Measurements from ENCODE around the gene HOXB13. TPM values are rescaled to one million over a fixed set of nuclear protein-coding genes. Genes with fewer than 3 reads are reported as not detected.

HOXB13 gene
- total RNA-seq, 6 experiments from 2014 or later, result not detected

DNA sequence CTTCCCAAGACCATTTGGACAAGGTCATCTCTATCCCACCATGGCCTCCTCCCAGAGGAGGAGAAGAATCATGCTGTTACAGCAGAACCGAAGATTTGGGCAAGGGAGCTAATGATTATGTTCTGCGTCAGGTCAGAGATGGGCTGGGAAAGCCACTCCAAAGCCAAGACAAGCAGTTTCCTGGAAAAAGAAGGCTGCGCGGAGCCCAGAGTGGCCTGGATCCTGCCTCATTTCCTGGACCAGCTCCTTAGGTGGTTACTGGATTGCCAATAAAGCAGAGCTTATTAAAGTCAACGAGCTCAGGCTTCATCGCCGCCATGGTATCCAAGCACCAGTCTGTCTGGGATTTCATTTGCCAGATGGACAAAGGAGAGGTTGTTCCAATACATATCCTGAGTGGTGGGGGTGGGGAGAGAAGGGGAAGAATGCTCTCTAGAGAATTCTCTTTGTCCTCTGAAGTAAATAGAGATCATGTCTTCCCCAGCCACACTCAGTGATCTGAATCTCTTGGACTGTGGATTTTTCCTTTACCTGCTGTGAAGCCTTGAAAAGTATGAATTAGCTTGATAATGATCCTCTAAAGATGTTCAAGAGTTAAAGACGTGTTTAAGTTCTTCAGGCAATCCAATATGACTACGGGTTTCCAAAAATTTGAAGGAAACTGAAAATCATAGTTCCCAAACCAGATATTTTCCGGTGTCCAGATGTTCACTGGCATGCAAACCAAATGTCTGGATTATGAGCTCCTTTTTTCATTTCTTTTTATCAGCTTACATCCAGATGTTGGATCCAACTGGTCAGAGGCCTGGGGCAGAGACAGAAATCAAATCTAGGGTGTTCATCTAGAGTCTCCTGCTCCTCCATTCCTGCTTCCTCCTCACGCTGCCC is 23.9 kb downstream of the HOXB13 start:
- peaks cover 0 to 10% of the 10 kb centered on the region in 2 donors for H3K27me3 ChIP-seq
- H3K9me3 ChIP-seq, result no peaks in the 10 kb centered on the region
- 51% methylated on average over 8 of the region's 11 CpGs for WGBS (ENCODE audit: insufficient coverage, low coverage, low lambda C conversion rate, missing lambda C conversion rate)
- H3K4me1 ChIP-seq, result no peaks in the 10 kb centered on the region
- no peak overlapping the region for H3K27ac ChIP-seq
- no peak for DNase-seq
- intact Hi-C loops (cut with DNase I), result no loop called here
- no peak for ATAC-seq
- H3K36me3 ChIP-seq, result no peaks in the 10 kb centered on the region
- H3K4me3 ChIP-seq, result no peak overlapping the region
- TF ChIP-seq, protein P1, sequence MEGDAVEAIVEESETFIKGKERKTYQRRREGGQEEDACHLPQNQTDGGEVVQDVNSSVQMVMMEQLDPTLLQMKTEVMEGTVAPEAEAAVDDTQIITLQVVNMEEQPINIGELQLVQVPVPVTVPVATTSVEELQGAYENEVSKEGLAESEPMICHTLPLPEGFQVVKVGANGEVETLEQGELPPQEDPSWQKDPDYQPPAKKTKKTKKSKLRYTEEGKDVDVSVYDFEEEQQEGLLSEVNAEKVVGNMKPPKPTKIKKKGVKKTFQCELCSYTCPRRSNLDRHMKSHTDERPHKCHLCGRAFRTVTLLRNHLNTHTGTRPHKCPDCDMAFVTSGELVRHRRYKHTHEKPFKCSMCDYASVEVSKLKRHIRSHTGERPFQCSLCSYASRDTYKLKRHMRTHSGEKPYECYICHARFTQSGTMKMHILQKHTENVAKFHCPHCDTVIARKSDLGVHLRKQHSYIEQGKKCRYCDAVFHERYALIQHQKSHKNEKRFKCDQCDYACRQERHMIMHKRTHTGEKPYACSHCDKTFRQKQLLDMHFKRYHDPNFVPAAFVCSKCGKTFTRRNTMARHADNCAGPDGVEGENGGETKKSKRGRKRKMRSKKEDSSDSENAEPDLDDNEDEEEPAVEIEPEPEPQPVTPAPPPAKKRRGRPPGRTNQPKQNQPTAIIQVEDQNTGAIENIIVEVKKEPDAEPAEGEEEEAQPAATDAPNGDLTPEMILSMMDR (IDR thresholded peaks at IDR 0.05), result no peak
- TF ChIP-seq POLR2A (IDR thresholded peaks at IDR 0.05), result no peak

GRCh38 chr17:48701864-48702532 is 26.6 kb downstream of the HOXB13 start:
- Histone ChIP-seq H3K36me3 (no peaks in the 10 kb centered on the region), H3K9me3 (no peaks in the 10 kb centered on the region), H3K4me1 (no peaks in the 10 kb centered on the region), H3K27me3 (peaks cover 0 to 10% of the 10 kb centered on the region in 2 donors), H3K4me3 (no peak overlapping the region), H3K27ac (no peak overlapping the region)
- ATAC-seq, result no peak
- 50% methylated on average over 1 of the region's 10 CpGs for WGBS (ENCODE audit: insufficient coverage, low coverage, low lambda C conversion rate, missing lambda C conversion rate)
- intact Hi-C loops (cut with DNase I), result no loop called here
- TF ChIP-seq POLR2A (IDR thresholded peaks at IDR 0.05), result no peak
- TF ChIP-seq, protein P1 (IDR thresholded peaks at IDR 0.05), result no peak
- DNase-seq, result no peak

- peaks cover 0 to 2% of the 10 kb centered on the region in 2 donors for H3K27me3 ChIP-seq
Measured at GRCh38 chr17:48693178-48693577, 35.4 kb downstream of the HOXB13 start.

DNA sequence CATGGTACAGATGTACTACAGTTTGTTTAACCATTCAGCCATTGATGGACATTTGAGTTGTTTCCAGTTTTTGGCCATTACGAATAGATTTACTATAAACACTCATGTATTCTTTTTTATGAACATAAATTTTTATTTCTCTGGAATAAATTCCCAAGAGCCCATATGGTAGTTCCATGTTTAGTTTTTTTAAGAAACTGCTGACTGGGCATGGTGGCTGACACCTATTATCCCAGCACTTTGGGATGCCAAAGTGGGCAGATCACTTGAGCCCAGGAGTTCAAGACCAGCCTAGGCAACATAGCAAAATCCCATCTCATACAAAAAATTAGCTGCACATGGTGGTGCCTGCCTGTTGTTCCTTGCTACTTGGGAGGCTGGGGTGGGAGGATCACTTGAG is 36.5 kb downstream of the HOXB13 start:
- intact Hi-C loops (cut with DNase I), result no loop called here
- no peak for DNase-seq
- H3K27ac ChIP-seq, result no peak overlapping the region
- no peaks in the 10 kb centered on the region for H3K4me1 ChIP-seq
- H3K9me3 ChIP-seq, result no peaks in the 10 kb centered on the region
- H3K27me3 ChIP-seq, result peaks cover 0 to 2% of the 10 kb centered on the region in 2 donors
- 36% methylated on average over 1 of the region's 1 CpG for WGBS (ENCODE audit: insufficient coverage, low coverage, low lambda C conversion rate, missing lambda C conversion rate)
- H3K36me3 ChIP-seq, result no peaks in the 10 kb centered on the region
- no peak overlapping the region for H3K4me3 ChIP-seq
- ATAC-seq, result no peak
- TF ChIP-seq, protein P1 (IDR thresholded peaks at IDR 0.05), result no peak
- no peak for TF ChIP-seq POLR2A (IDR thresholded peaks at IDR 0.05)

More at GRCh38 chr17:48693178-48693577, 35.4 kb downstream of the HOXB13 start:
- DNase-seq (no peak), ATAC-seq (no peak)
- TF ChIP-seq, protein P1 (IDR thresholded peaks at IDR 0.05), result no peak
- no peak for TF ChIP-seq POLR2A (IDR thresholded peaks at IDR 0.05)
- Histone ChIP-seq H3K36me3 (no peaks in the 10 kb centered on the region), H3K4me3 (no peak overlapping the region), H3K4me1 (no peaks in the 10 kb centered on the region), H3K9me3 (no peaks in the 10 kb centered on the region), H3K27ac (no peak overlapping the region)
- 0% methylated on average over 1 of the region's 1 CpG for WGBS (ENCODE audit: insufficient coverage, low coverage, low lambda C conversion rate, missing lambda C conversion rate)
- intact Hi-C loops (cut with DNase I), result no loop called here

Measured in right lobe of liver (tissue), 6 donors.